Measurements from ENCODE around the gene DCP2.

DNA sequence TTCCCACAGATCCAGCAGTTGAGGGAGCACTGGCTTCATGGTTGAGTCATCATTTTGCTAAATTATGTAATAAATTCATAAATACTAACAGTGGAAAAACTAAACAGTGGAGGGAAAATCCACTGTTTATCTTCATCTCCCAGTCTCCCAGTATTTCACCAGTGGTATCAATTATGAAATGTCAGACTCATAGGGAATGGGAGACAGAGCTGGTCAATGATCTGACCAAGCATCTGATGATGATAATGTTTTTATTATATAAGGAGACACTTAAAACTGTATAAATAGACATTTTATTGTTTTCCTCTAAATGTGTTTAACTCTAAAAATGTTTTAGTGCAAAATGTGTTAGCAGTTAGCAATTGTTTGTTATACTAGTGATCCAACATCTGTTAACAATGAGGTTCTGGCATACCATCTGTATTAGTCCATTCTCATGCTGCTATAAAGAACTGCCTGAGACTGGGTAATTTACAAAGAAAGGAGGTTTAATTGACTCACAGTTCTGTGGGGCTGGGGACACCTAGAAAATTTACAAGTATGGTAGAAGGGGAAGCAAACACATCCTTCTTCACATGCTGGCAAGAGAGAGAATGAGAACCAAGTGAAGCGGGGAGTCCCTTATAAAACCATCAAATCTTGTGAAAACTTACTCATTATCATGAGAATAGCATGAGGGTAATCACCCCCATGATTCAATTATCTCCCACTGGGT, 42.8 kb upstream of the DCP2 start:
- TF ChIP-seq, protein P1, sequence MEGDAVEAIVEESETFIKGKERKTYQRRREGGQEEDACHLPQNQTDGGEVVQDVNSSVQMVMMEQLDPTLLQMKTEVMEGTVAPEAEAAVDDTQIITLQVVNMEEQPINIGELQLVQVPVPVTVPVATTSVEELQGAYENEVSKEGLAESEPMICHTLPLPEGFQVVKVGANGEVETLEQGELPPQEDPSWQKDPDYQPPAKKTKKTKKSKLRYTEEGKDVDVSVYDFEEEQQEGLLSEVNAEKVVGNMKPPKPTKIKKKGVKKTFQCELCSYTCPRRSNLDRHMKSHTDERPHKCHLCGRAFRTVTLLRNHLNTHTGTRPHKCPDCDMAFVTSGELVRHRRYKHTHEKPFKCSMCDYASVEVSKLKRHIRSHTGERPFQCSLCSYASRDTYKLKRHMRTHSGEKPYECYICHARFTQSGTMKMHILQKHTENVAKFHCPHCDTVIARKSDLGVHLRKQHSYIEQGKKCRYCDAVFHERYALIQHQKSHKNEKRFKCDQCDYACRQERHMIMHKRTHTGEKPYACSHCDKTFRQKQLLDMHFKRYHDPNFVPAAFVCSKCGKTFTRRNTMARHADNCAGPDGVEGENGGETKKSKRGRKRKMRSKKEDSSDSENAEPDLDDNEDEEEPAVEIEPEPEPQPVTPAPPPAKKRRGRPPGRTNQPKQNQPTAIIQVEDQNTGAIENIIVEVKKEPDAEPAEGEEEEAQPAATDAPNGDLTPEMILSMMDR (conservative IDR thresholded peaks at IDR 0.05 in 1 of 2, IDR thresholded peaks at IDR 0.05 in 1 of 2; ENCODE audit: low read depth in 1 of 2, low read length in 2 of 2), result no peak
- TF ChIP-seq EZH2 (IDR thresholded peaks at IDR 0.05; ENCODE audit: low read length, missing control alignments), result no peak

All from fibroblast of lung (primary cell).